H1 (cell line): ENCODE data around the gene TMEM163. TPM values are rescaled to one million over a fixed set of nuclear protein-coding genes. Genes with fewer than 3 reads are reported as not detected.

Source experiments
- CTCF ChIA-PET: fragments of 300-600 bp; sonication (Branson Sonifier 250); formaldehyde crosslinking; loops from one replicate; lab custom pipeline; 2021; ENCODE audit not compliant: partially characterized antibody; lab: Charles Lee
- POLR2A ChIA-PET: fragments of 300-600 bp; sonication (Branson Sonifier 250); formaldehyde crosslinking; loops from one replicate; lab custom pipeline; 2021; ENCODE audit warnings: inconsistent platforms; ENCODE audit not compliant: partially characterized antibody; lab: Charles Lee
- DNase-seq, 2 experiments: peaks; one replicate each; pipeline versions ENCODE4 v3.0.0 to v3.0.0-alpha.2; 2010 to 2022; ENCODE audit warnings: low spot score in 2 of 2, low read depth in 1 of 2, mixed read lengths in 1 of 2
- FAIRE-seq: peaks from 2 replicates; lab custom pipeline; 2011; peaks lifted over from hg19 to GRCh38; lab: Jason Lieb, UNC
- H2AFZ ChIP-seq: 2 replicates; pipeline ENCODE4 v1.8.1; 2012; ENCODE audit warnings: low read length, inconsistent platforms
- H2AK5ac ChIP-seq: 2 replicates; pipeline ENCODE4 v1.6.1; 2013; ENCODE audit warnings: low read depth, low read length
- H2BK120ac ChIP-seq: replicated peaks from 2 replicates; pipeline ENCODE3; 2013; ENCODE audit warnings: low read depth, low read length, inconsistent platforms
- H2BK12ac ChIP-seq: 2 replicates; pipeline ENCODE4 v1.6.1; 2013; ENCODE audit warnings: low read depth, low read length
- H2BK15ac ChIP-seq: 2 replicates; pipeline ENCODE4 v1.6.1; 2013; ENCODE audit warnings: low read length
- H2BK20ac ChIP-seq: 2 replicates; pipeline ENCODE4 v1.6.1; 2013; ENCODE audit warnings: low read length
- H2BK5ac ChIP-seq: 2 replicates; pipeline ENCODE4 v1.6.1; 2013; ENCODE audit warnings: low read depth, low read length
- H3K14ac ChIP-seq: 2 replicates; pipeline ENCODE4 v1.6.1; 2013; ENCODE audit warnings: inconsistent platforms; ENCODE audit not compliant: insufficient read length
- H3K18ac ChIP-seq: 2 replicates; pipeline ENCODE4 v1.6.1; 2013; ENCODE audit warnings: low read length; ENCODE audit errors: extremely low read depth
- H3K23ac ChIP-seq: 2 replicates; pipeline ENCODE4 v1.6.1; 2013; ENCODE audit warnings: inconsistent platforms; ENCODE audit not compliant: insufficient read length
- H3K23me2 ChIP-seq: 2 replicates; pipeline ENCODE4 v1.6.1; 2013; ENCODE audit warnings: low read depth, low read length
- H3K27ac ChIP-seq: 2 replicates; pipeline ENCODE4 v1.6.1; 2011; ENCODE audit warnings: low read depth, low read length, inconsistent platforms
- H3K27me3 ChIP-seq, 4 experiments: replicated peaks in 1 of 4; 1 replicate in 1 of 4; 2 replicates in 3 of 4; pipeline versions ENCODE4 v1.6.1 to v1.8.1; 2011 to 2013; ENCODE audit warnings: low read length in 3 of 4, mild to moderate bottlenecking in 3 of 4, inconsistent platforms in 2 of 4, mixed read lengths in 2 of 4, moderate library complexity in 1 of 4; ENCODE audit not compliant: control insufficient read depth in 3 of 4, insufficient read depth in 3 of 4; ENCODE audit errors: extremely low read depth in 1 of 4
- H3K36me3 ChIP-seq, 4 experiments: 2 replicates each; pipeline versions ENCODE4 v1.6.1 to v1.8.1; 2011 to 2013; ENCODE audit warnings: mild to moderate bottlenecking in 4 of 4, low read length in 3 of 4, moderate library complexity in 2 of 4, control low read depth in 1 of 4, inconsistent platforms in 1 of 4; ENCODE audit not compliant: insufficient read depth in 4 of 4, control insufficient read depth in 2 of 4
- H3K4ac ChIP-seq: replicated peaks from 2 replicates; pipeline ENCODE3; 2013; ENCODE audit warnings: low read length, low read depth, mixed read lengths, inconsistent platforms; ENCODE audit not compliant: insufficient read length
- H3K4me1 ChIP-seq, 4 experiments: replicated peaks in 1 of 4; 1 replicate in 1 of 4; 2 replicates in 3 of 4; pipeline versions ENCODE4 v1.6.1 to v1.8.1; 2011 to 2013; ENCODE audit warnings: low read length in 3 of 4, inconsistent platforms in 2 of 4, mixed read lengths in 1 of 4; ENCODE audit not compliant: insufficient read depth in 4 of 4, control insufficient read depth in 3 of 4
- H3K4me2 ChIP-seq, 2 experiments: 2 replicates each; pipeline versions ENCODE4 v1.6.1 to v1.8.1; 2011 to 2013; ENCODE audit warnings: low read depth in 2 of 2, low read length in 2 of 2, control low read depth in 1 of 2, inconsistent platforms in 1 of 2, mild to moderate bottlenecking in 1 of 2; ENCODE audit not compliant: insufficient read depth in 1 of 2
- H3K4me3 ChIP-seq, 4 experiments: fragments of 200-600, 300-600 bp in 1 of 4; sonication (generic), shearing (Covaris generic), sonication (Bioruptor Twin) in 1 of 4; 2 replicates each; pipeline versions ENCODE4 v1.5.1 to v1.8.1; 2011 to 2016; ENCODE audit warnings: low read length in 4 of 4, low read depth in 3 of 4, control low read depth in 2 of 4, inconsistent platforms in 2 of 4, mild to moderate bottlenecking in 2 of 4, mixed read lengths in 1 of 4, moderate library complexity in 1 of 4; ENCODE audit not compliant: insufficient read depth in 2 of 4; ENCODE audit errors: extremely low read depth in 1 of 4
- H3K56ac ChIP-seq: replicated peaks from 2 replicates; pipeline ENCODE3; 2013; ENCODE audit warnings: low read depth, mild to moderate bottlenecking, mixed read lengths, low read length, inconsistent platforms; ENCODE audit not compliant: insufficient read length
- H3K79me1 ChIP-seq: 2 replicates; pipeline ENCODE4 v1.6.1; 2013; ENCODE audit warnings: low read depth, low read length, control low read depth
- H3K79me2 ChIP-seq, 2 experiments: 2 replicates each; pipeline versions ENCODE4 v1.6.1 to v1.8.1; 2012 to 2013; ENCODE audit warnings: low read length in 2 of 2, mild to moderate bottlenecking in 2 of 2, inconsistent platforms in 1 of 2; ENCODE audit not compliant: insufficient read depth in 2 of 2, control insufficient read depth in 1 of 2
- H3K9ac ChIP-seq, 4 experiments: replicated peaks in 1 of 4; 1 replicate in 1 of 4; 2 replicates in 3 of 4; pipeline versions ENCODE4 v1.6.1 to v1.8.1; 2011 to 2013; ENCODE audit warnings: low read depth in 3 of 4, low read length in 3 of 4, control low read depth in 2 of 4, mild to moderate bottlenecking in 2 of 4, moderate library complexity in 2 of 4, inconsistent platforms in 1 of 4; ENCODE audit errors: extremely low read depth in 1 of 4
- H3K9me3 ChIP-seq, 2 experiments: 2 replicates each; pipeline versions ENCODE4 v1.6.1 to v1.8.1; 2012 to 2013; ENCODE audit warnings: mild to moderate bottlenecking in 2 of 2, moderate library complexity in 2 of 2, control low read depth in 1 of 2, inconsistent platforms in 1 of 2, low read depth in 1 of 2, low read length in 1 of 2, mixed read lengths in 1 of 2; ENCODE audit not compliant: insufficient read depth in 2 of 2
- H4K20me1 ChIP-seq, 2 experiments: replicated peaks in 1 of 2; 2 replicates each; pipeline versions ENCODE3 to v1.8.1; 2011 to 2013; ENCODE audit warnings: inconsistent platforms in 2 of 2, low read length in 2 of 2, mild to moderate bottlenecking in 1 of 2; ENCODE audit not compliant: insufficient read depth in 2 of 2, control insufficient read depth in 1 of 2
- H4K5ac ChIP-seq: 2 replicates; pipeline ENCODE4 v1.6.1; 2013; ENCODE audit warnings: low read length, low read depth, mixed read lengths, inconsistent platforms; ENCODE audit not compliant: insufficient read length
- H4K8ac ChIP-seq: 2 replicates; pipeline ENCODE4 v1.8.0; 2013; ENCODE audit warnings: mild to moderate bottlenecking, moderate library complexity, low read length, inconsistent platforms; ENCODE audit not compliant: insufficient read depth; ENCODE audit errors: extremely low read depth
- H4K91ac ChIP-seq: replicated peaks from 2 replicates; pipeline ENCODE3; 2013; ENCODE audit warnings: low read length, mixed read lengths, inconsistent platforms; ENCODE audit not compliant: insufficient read length
- SRF ChIP-seq: IDR thresholded peaks from 2 replicates; pipeline ENCODE4 v1.6.1; 2011; ENCODE audit warnings: mild to moderate bottlenecking, low read depth, low read length, moderate library complexity
- TEAD4 ChIP-seq: IDR thresholded peaks from 2 replicates; pipeline ENCODE4 v1.6.1; 2012; ENCODE audit warnings: low read depth, low read length, inconsistent platforms, mixed read lengths
- WGBS, 2 experiments: shearing (Covaris generic) in 1 of 2; methylation state at CpG; one replicate each; pipeline versions ENCODE4 v1.1.6 to v1.1.7; 2013 to 2015; ENCODE audit warnings: low lambda C conversion rate in 2 of 2, mixed read lengths in 2 of 2, inconsistent platforms in 1 of 2, low coverage in 1 of 2, missing lambda C conversion rate in 1 of 2; ENCODE audit not compliant: insufficient replicate concordance in 2 of 2, insufficient coverage in 1 of 2, insufficient read length in 1 of 2; ENCODE audit errors: extremely low coverage in 1 of 2, missing lambda C conversion rate in 1 of 2; 5-methylcytosine and 5-hydroxymethylcytosine counted together
- polyA plus RNA-seq, 7 experiments: library from polyadenylated mRNA; depleted of rRNA in 3 of 7; stranded (reverse) in 5 of 7; unstranded in 2 of 7; fragments of >200 nt in 5 of 7; fragments of 200-250 nt in 2 of 7; gene quantifications; 1 replicate in 5 of 7; 2 replicates in 1 of 7; 4 replicates in 1 of 7; pipeline versions ENCODE4 v1.2.1 to v1.2.3, GENCODE V29; 2011 to 2013; ENCODE audit warnings: missing spikeins in 2 of 7, mixed read lengths in 2 of 7
- total RNA-seq: library from RNA; stranded (reverse); fragmentation: NEBNext Ultra II Directional; extraction: Animal tissue kit (Norgen Biotek cat#: 25700); gene quantifications from 2 replicates; pipeline ENCODE4 v1.2.1, GENCODE V29; 2021
- TF ChIP-seq, protein P1 (sequence below): IDR thresholded peaks from 2 replicates; pipeline ENCODE4 v1.6.1; 2012; ENCODE audit warnings: inconsistent platforms

TMEM163 gene
- total and polyA plus RNA-seq, 2 of the 8 experiments (the other 6 are each of a cell fraction or from before 2014, with no cell fraction given), result 2.8 to 3.2 TPM

DNA sequence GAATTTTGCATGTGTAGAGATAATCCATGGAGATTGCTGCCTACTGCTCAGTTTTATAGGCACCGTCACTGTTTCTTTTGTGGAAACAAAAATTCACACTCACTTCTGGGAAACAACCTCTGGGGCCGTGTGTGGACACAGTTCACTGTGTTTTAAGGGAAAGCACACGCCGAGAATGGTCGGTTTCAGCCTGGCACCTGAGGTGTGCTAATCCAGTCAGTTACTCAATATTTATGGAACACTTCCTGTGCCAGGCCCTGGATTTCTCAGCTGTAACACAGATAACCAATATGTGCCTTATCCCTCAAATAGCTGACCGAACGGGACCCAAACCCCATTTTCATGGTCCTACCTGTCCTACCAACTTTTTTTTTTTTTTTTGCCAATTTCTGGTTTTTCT, 285.3 kb downstream of the TMEM163 start:
- Histone ChIP-seq H3K23me2 (no peaks in the 10 kb centered on the region), H2AFZ (no peak overlapping the region), H3K56ac (no peak overlapping the region), H3K23ac (no peak overlapping the region), H2BK120ac (no peak overlapping the region), H3K4me3 (no peak overlapping the region), H2BK15ac (no peak overlapping the region), H4K8ac (no peak overlapping the region), H3K4ac (no peak overlapping the region), H3K14ac (no peak overlapping the region), H3K18ac (no peak overlapping the region), H3K4me1 (peaks cover 0 to 8% (median 5%) of the 10 kb centered on the region in 4 experiments; a peak in 4 of 7 replicates), H3K9ac (no peak overlapping the region), H2AK5ac (no peak overlapping the region), H2BK20ac (no peak overlapping the region), H3K36me3 (0 out of 8 replicates have a peak, but pooled peaks cover 0 to 2% (median 0%) of the 10 kb centered on the region in 4 experiments), H4K20me1 (peaks cover 10 to 16% of the 10 kb centered on the region in 2 experiments), H4K5ac (no peak overlapping the region), H3K4me2 (no peak overlapping the region), H2BK12ac (no peak overlapping the region), H3K79me1 (no peaks in the 10 kb centered on the region; the same call in 1 of the 2 replicates), H3K27ac (no peak overlapping the region), H3K9me3 (no peaks in the 10 kb centered on the region), H4K91ac (no peak overlapping the region), H2BK5ac (no peak overlapping the region), H3K79me2 (no peaks in the 10 kb centered on the region), H3K27me3 (peaks cover 3 to 40% (median 22%) of the 10 kb centered on the region in 4 experiments; a peak in 6 of 7 replicates)
- FAIRE-seq (no peak), DNase-seq (no peak)
- WGBS, 2 experiments, result 85% methylated on average over 7 of the region's 7 CpGs; no CpG with 5 or more reads in 1 of the 2 experiments
- ChIA-PET POLR2A (no interaction called here), CTCF (interaction anchor here (10.9 kb wide), 1 partner anchor 16 kb away, joined by 132 read pairs; no protein-coding TSS in a partner anchor)
- TF ChIP-seq SRF (no peak), TEAD4 (no peak)
- TF ChIP-seq, protein P1, sequence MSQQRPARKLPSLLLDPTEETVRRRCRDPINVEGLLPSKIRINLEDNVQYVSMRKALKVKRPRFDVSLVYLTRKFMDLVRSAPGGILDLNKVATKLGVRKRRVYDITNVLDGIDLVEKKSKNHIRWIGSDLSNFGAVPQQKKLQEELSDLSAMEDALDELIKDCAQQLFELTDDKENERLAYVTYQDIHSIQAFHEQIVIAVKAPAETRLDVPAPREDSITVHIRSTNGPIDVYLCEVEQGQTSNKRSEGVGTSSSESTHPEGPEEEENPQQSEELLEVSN, result no peak
